Gastroesophageal sphincter (tissue), 3 donors: Measurements from ENCODE around the gene PARD3B.

ENCODE experiments used
- EP300 ChIP-seq: sonication (generic); formaldehyde crosslinking; IDR thresholded peaks from one replicate; pipeline ENCODE4 v1.6.1; 2017; ENCODE audit warnings: antibody characterized with exemption, mild to moderate bottlenecking
- TF ChIP-seq, protein P1 (sequence below), 4 experiments: fragments of 200-600 bp in 2 of 4; fragments of 450-650 bp in 2 of 4; sonication (generic) in 1 of 4; IDR thresholded peaks; one replicate each; pipeline ENCODE4 v1.5.1; 2017 to 2019; ENCODE audit warnings: antibody characterized with exemption in 4 of 4, mild to moderate bottlenecking in 2 of 4, moderate library complexity in 2 of 4

DNA sequence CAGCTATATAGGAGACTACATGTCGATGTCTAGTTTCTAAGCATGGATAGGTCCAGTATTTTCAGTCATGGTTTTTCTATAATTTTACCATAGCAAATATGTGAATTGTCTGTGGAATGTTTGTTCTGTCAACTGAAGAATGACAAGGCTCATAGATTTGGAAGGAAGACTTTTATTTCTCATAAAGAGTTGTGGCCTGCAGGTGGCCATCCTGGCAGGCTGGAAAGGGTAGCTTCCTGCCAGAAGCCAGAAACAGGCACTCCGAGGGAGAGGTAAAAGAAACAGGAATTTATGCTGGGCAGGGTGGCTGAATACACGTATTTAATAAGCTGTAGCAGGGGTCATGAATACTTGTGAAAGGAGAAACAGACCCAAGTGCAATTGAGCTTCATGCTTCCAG, 182.1 kb downstream of the PARD3B start:
- TF ChIP-seq, protein P1, sequence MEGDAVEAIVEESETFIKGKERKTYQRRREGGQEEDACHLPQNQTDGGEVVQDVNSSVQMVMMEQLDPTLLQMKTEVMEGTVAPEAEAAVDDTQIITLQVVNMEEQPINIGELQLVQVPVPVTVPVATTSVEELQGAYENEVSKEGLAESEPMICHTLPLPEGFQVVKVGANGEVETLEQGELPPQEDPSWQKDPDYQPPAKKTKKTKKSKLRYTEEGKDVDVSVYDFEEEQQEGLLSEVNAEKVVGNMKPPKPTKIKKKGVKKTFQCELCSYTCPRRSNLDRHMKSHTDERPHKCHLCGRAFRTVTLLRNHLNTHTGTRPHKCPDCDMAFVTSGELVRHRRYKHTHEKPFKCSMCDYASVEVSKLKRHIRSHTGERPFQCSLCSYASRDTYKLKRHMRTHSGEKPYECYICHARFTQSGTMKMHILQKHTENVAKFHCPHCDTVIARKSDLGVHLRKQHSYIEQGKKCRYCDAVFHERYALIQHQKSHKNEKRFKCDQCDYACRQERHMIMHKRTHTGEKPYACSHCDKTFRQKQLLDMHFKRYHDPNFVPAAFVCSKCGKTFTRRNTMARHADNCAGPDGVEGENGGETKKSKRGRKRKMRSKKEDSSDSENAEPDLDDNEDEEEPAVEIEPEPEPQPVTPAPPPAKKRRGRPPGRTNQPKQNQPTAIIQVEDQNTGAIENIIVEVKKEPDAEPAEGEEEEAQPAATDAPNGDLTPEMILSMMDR (IDR thresholded peaks at IDR 0.05), result no peak
- no peak for TF ChIP-seq EP300
